ENCODE data around the gene BRINP2. TPM values are rescaled to one million over a fixed set of nuclear protein-coding genes. Genes with fewer than 3 reads are reported as not detected.

BRINP2 gene
- total RNA-seq, 4 donors from 2014 or later: not detected

DNA sequence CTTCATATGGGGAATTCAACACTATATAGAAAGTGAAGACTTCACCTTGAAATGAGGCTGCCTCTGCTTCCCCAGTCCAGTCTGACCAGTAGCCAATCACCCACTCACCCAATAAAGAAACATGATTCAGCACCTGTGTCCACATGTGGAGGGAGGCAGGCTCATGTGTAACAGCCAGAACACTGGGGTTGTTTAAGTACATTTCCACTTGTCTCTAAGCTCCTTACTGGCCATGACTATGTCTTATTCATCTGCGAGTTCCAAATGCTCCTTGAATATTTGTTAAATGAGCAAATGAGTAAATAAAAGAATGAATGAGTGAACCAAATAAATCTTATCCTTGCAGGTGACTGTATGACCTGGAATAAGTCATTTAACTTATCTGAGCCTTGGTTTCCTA, 100.1 kb downstream of the BRINP2 start:
- no peaks in the 10 kb centered on the region for H3K27me3 ChIP-seq
- DNase-seq: no peak
- intact Hi-C loops (cut with DNase I): no loop called here
- H3K4me3 ChIP-seq: no peak overlapping the region
- H3K36me3 ChIP-seq: no peaks in the 10 kb centered on the region
- TF ChIP-seq, protein P1, sequence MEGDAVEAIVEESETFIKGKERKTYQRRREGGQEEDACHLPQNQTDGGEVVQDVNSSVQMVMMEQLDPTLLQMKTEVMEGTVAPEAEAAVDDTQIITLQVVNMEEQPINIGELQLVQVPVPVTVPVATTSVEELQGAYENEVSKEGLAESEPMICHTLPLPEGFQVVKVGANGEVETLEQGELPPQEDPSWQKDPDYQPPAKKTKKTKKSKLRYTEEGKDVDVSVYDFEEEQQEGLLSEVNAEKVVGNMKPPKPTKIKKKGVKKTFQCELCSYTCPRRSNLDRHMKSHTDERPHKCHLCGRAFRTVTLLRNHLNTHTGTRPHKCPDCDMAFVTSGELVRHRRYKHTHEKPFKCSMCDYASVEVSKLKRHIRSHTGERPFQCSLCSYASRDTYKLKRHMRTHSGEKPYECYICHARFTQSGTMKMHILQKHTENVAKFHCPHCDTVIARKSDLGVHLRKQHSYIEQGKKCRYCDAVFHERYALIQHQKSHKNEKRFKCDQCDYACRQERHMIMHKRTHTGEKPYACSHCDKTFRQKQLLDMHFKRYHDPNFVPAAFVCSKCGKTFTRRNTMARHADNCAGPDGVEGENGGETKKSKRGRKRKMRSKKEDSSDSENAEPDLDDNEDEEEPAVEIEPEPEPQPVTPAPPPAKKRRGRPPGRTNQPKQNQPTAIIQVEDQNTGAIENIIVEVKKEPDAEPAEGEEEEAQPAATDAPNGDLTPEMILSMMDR (IDR thresholded peaks at IDR 0.05): no peak
- no peak for TF ChIP-seq POLR2A (IDR thresholded peaks at IDR 0.05)
- no peaks in the 10 kb centered on the region for H3K9me3 ChIP-seq
- WGBS, 2 donors: 63 to 86% methylated on average over 1 of the region's 1 CpG
- peaks cover 0 to 8% (median 3%) of the 10 kb centered on the region in 3 donors for H3K4me1 ChIP-seq
- no peak overlapping the region for H3K27ac ChIP-seq

DNA sequence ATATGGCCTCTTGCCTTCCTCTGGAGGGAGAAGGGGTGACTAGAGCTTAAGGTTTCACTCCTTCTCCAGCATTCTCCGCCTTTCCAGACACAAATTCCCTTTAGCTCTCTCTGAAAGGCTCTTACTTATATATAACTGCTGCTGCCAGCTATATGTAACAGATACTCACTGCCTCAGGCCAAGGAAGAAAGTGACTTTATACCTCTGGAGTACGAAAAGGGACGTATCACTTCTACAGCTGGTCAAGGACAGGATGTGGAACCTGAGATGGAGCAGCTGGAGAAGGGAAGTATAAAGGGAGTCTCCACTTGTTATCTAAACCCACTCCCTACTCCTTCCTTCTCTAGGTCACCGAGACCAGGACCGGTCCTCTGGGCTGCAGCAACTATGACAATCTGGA, 102.4 kb downstream of the BRINP2 start:
- intact Hi-C loops (cut with DNase I): no loop called here
- no peak for DNase-seq
- H3K9me3 ChIP-seq: no peaks in the 10 kb centered on the region
- peaks cover 0 to 8% (median 3%) of the 10 kb centered on the region in 3 donors for H3K4me1 ChIP-seq
- no peak for TF ChIP-seq POLR2A (IDR thresholded peaks at IDR 0.05)
- TF ChIP-seq, protein P1 (IDR thresholded peaks at IDR 0.05): no peak
- H3K27ac ChIP-seq: no peak overlapping the region
- H3K4me3 ChIP-seq: no peak overlapping the region
- 75 to 85% methylated on average over 5 of the region's 5 CpGs for whole genome bisulfite sequencing, 2 donors
- no peaks in the 10 kb centered on the region for H3K36me3 ChIP-seq
- no peaks in the 10 kb centered on the region for H3K27me3 ChIP-seq

DNA sequence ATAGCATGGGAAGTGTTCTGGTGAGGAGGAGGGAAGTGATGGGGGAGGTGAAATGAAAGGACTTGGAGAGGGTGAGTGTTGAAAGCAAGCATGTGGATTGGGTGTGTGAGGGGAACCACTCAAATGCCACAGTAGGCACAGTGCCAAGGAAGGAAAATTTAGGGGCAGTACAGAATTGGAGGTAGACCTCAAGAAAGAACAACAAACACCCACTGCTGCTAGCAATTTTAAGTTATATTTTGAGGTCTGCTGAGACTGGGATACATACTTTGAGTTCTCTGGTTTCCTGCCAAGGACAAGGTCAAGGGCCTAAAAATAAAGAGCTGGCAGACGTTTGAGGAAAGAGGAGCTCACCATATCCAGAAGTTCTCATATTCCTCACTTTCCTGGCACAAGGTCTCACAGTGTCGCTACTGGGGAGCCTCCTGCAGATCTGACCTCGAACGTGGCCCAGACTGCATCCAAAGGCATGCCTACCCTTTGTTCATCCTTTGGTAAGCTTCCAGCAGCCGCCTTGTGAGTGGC, 104.0 kb downstream of the BRINP2 start:
- Histone ChIP-seq H3K27me3 (no peaks in the 10 kb centered on the region), H3K9me3 (no peaks in the 10 kb centered on the region), H3K4me1 (peaks cover 0 to 8% (median 3%) of the 10 kb centered on the region in 3 donors), H3K4me3 (no peak overlapping the region), H3K27ac (no peak overlapping the region), H3K36me3 (no peaks in the 10 kb centered on the region)
- TF ChIP-seq POLR2A (IDR thresholded peaks at IDR 0.05): no peak
- TF ChIP-seq, protein P1 (IDR thresholded peaks at IDR 0.05): no peak
- 11 to 31% methylated on average over 5 of the region's 5 CpGs for WGBS, 2 donors
- no peak for DNase-seq
- intact Hi-C loops (cut with DNase I): no loop called here

DNA sequence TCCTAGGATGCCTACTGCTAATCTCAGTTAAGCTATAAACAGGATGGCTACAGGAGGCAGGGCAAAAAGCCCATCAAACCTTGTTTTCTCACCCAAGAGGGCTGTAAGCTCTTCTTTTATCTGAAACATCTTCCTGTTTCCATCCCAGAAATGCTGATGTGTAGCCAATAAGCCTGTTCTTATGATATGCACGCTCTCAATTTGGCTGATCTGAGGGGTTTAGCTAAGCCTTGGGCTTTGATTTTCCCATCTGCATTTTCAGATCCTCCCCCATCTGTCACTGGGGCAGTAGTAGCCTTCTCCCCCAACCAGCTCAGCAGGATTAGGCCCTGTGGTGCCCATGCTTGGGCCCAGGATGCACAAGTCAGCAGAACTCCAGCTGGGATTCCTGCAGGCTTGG, 105.0 kb downstream of the BRINP2 start:
- H3K27ac ChIP-seq: no peak overlapping the region
- 83 to 92% methylated on average over 1 of the region's 1 CpG for WGBS, 2 donors
- H3K36me3 ChIP-seq: no peaks in the 10 kb centered on the region
- TF ChIP-seq POLR2A (IDR thresholded peaks at IDR 0.05): no peak
- TF ChIP-seq, protein P1 (IDR thresholded peaks at IDR 0.05): no peak
- no peak for DNase-seq
- intact Hi-C loops (cut with DNase I): no loop called here
- no peaks in the 10 kb centered on the region for H3K27me3 ChIP-seq
- H3K9me3 ChIP-seq: no peaks in the 10 kb centered on the region
- no peak overlapping the region for H3K4me3 ChIP-seq
- H3K4me1 ChIP-seq: peaks cover 0 to 8% (median 3%) of the 10 kb centered on the region in 3 donors

DNA sequence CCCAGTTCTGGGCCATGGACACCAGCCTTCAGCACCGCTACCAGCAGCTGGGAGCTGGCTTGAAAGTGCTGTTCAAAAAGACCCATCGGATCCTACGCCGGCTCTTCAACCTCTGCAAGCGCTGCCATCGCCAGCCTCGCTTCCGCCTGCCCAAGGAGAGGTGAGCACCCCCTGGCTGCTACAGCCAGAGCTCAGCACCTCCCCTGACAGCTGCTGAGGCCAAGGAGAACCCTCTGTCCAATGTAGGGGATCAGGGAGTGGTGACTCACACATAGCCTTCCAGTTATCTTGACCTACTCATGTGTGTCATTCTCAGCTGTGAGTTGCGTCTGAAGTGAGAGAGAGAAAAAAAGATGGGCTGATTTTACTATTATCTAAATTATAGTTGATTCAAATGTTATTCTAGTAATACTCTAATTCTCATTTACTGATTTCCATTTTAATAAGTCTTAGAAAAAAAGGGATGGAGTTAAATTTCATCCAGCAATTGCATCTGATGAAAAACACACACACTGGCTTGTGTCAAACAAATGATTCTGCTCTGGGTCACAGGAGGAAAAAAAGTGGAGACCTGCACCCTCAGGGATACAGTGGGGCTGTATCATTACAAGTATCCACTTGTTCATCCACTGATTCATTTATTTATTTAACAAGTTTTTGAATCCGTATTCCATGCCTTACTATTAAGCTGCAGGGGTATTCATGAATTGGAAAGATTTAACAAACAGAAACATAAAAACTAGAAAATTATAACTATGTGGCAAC, 108.0 kb downstream of the BRINP2 start:
- Histone ChIP-seq H3K36me3 (no peaks in the 10 kb centered on the region), H3K27ac (no peak overlapping the region), H3K4me3 (no peak overlapping the region), H3K4me1 (peaks cover 0 to 8% (median 3%) of the 10 kb centered on the region in 3 donors), H3K27me3 (no peaks in the 10 kb centered on the region), H3K9me3 (no peaks in the 10 kb centered on the region)
- no peak for DNase-seq
- WGBS, 2 donors: 80 to 89% methylated on average over 10 of the region's 10 CpGs
- TF ChIP-seq POLR2A (IDR thresholded peaks at IDR 0.05): no peak
- TF ChIP-seq, protein P1 (IDR thresholded peaks at IDR 0.05): no peak
- intact Hi-C loops (cut with DNase I): no loop called here

Data from esophagus squamous epithelium (tissue), 5 donors.